LNCaP clone FGC (cell line): ENCODE measurements around the gene GNAZ.
A peak's percentile ranks its signal among the peaks of the same experiment; 100 is the strongest.

Source experiments
- DNase-seq: peaks from one replicate; pipeline ENCODE4 v3.0.0-alpha.2; 2011; ENCODE audit warnings: low read depth
- H3K4me3 ChIP-seq: 2 replicates; pipeline ENCODE4 v1.5.1; 2011; ENCODE audit warnings: mild to moderate bottlenecking, low read depth, low read length, control low read depth
- TF ChIP-seq, protein P1 (sequence below): IDR thresholded peaks from 2 replicates; pipeline ENCODE4 v1.5.1; 2012; ENCODE audit warnings: mild to moderate bottlenecking; ENCODE audit not compliant: control insufficient read depth, insufficient read depth; ENCODE audit errors: extremely low read depth

GNAZ gene

DNA sequence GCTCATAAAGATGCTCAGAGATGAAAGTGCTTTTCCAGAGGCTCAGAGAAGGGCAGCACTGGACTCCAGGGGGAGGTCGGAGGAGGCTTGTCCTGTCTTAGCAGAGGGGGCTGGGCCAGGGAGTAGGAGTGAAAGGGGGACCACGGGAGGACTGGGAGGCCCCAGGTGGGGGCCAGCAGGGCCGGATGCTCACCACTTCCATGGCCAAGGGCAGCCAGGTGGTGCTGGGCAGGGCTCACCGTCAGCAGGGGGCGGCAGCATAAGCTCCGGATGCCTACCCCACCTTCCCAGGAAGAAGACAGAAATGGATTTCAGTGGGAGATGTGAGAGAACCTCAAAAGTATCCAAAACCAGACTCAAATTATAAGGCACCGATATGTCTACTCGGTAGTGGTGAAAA is 86.0 kb downstream of the GNAZ start:
- no peak overlapping the region for H3K4me3 ChIP-seq
- DNase-seq, result no peak
- TF ChIP-seq, protein P1, sequence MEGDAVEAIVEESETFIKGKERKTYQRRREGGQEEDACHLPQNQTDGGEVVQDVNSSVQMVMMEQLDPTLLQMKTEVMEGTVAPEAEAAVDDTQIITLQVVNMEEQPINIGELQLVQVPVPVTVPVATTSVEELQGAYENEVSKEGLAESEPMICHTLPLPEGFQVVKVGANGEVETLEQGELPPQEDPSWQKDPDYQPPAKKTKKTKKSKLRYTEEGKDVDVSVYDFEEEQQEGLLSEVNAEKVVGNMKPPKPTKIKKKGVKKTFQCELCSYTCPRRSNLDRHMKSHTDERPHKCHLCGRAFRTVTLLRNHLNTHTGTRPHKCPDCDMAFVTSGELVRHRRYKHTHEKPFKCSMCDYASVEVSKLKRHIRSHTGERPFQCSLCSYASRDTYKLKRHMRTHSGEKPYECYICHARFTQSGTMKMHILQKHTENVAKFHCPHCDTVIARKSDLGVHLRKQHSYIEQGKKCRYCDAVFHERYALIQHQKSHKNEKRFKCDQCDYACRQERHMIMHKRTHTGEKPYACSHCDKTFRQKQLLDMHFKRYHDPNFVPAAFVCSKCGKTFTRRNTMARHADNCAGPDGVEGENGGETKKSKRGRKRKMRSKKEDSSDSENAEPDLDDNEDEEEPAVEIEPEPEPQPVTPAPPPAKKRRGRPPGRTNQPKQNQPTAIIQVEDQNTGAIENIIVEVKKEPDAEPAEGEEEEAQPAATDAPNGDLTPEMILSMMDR, result 0 out of 2 replicates have a peak, but pooled peaks have one; percentile 10

DNA sequence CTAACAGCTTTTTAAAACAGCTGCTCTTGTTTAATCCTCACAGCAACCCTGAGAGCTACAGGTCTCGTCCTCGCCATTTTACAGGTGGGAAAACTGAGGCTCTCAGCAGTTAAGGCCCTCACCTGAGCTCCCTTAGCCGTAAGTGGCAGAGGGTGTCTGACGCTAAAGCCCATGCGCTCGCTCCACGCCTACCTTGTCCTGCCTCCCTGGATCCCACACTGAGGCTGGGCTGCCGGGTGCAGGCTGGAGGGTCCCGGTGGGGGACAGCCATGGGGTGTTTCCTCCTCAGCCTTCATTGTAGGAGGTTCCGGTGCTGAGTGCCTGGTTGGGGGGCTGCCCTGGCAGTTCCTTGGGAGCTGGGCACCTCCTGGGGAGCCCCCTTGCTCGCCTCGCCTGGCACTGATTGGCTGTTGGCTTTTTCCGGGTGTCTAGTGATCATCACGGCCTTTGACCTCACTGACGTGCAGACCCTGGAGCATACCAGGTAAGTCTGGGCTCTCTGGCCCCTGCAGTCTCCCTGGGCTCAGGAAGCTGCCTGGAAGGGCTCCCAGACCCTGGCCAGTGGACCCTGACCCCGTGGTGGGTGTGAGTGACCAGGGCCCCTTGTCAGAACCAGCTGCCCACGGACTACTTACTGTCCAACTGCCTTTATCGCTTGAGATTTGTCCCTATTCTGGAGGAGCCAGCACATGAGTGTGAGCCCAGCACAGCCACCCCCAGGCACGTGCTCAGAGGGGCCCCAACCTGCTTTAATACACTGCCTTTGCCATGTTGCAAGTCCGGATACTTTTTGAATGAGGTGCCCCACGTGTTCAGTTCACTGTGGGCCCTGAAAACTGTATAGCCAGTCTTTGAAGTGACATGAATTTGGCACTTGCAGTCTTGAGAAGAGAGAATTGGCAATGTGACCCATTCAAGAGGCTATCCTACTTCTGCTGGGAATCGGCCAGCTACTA is 87.5 kb downstream of the GNAZ start:
- no peak for DNase-seq
- H3K4me3 ChIP-seq, result no peak overlapping the region
- TF ChIP-seq, protein P1, result no peak

- TF ChIP-seq, protein P1, result no peak
- no peak for DNase-seq
Measured at GRCh38 chr22:23158516-23159290, 88.4 kb downstream of the GNAZ start.

DNA sequence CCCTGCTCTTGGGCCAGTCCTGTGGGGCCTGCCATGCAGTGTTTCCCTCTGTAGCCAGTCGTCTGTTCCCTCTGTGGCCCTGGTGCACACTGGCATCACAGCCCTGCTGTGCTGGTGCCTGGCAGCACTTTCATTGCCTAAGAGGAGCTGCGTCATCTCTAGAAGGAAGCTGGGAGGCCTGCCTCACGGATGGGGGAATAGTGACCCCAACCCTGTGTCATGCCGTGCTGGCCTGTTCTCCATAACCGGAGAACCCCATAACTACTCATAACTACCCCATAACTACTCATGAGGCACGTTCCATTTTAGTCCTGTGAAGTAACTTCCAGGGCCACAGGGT is 88.9 kb downstream of the GNAZ start:
- H3K4me3 ChIP-seq, result no peak overlapping the region
- DNase-seq, result no peak
- TF ChIP-seq, protein P1, result no peak

More at GRCh38 chr22:23158516-23159290, 88.4 kb downstream of the GNAZ start:
- no peak overlapping the region for H3K4me3 ChIP-seq

DNA sequence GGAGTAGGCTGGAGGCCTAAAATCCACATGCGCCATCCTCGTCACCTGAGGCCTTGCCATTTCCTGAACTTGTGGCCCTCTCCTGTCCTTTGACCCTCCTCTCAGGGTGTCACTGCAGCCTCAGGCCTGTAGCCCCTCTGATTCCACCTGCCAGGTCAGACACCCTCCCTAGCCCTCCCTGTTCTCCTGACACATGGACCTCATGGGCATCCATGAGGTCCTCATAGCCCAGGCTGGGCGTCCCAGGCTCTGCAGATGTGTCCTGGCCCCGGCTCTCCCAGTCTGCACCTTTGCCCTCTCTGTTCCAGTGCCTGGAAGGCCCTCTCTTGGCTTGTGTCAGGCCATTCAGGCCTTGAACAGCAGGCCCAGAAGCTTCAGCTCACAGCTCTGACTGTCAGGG is 90.7 kb downstream of the GNAZ start:
- no peak overlapping the region for H3K4me3 ChIP-seq
- TF ChIP-seq, protein P1, result no peak
- DNase-seq, result no peak

- TF ChIP-seq, protein P1, result no peak
- H3K4me3 ChIP-seq, result no peak overlapping the region
- no peak for DNase-seq
Measured at GRCh38 chr22:23161574-23161973, 91.3 kb downstream of the GNAZ start.
